Measurements from ENCODE around the gene PRSS50. TPM values are rescaled to one million over a fixed set of nuclear protein-coding genes. Genes with fewer than 3 reads are reported as not detected.

PRSS50 gene
- polyA plus RNA-seq, 3 donors = 2.9 to 4.8 (median 3.2) TPM

DNA sequence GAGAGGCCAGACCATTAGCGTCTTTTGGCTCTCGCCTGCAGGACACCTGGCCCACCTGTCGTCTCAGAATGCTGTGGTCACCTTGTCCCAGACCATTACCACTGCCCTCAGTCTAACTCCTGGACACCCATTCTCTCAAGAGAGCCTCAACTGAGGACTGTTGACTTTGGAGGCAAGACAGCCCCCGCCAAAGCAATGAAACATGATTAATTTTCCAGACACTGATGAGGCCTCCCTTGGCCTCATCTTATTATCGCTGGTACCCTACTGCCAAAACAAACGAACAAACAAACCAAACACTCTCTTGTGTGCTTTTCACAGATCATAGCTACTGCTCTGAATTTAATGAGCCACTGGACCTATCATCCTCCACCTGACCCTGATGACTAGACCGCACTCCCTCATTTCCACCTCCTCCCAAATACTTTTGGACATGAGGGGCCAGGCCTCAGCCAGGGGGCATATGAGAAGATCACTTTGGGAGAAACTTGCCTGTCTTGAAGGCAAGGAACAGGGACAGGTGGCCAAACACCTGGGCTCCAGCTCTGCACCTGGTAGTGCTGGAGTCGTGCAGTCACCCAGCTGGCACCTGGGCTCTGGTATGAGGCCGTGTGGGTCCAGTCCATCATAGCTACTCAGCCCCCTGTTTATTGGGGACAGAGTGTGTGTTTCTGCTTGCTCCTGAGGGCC, 51.8 kb downstream of the PRSS50 start:
- peak in 1 of 11 donors; percentile 33 for DNase-seq (ENCODE audit: extremely low read depth in 1 of 11, low read depth in 9 of 11, low spot score in 4 of 11)

DNA sequence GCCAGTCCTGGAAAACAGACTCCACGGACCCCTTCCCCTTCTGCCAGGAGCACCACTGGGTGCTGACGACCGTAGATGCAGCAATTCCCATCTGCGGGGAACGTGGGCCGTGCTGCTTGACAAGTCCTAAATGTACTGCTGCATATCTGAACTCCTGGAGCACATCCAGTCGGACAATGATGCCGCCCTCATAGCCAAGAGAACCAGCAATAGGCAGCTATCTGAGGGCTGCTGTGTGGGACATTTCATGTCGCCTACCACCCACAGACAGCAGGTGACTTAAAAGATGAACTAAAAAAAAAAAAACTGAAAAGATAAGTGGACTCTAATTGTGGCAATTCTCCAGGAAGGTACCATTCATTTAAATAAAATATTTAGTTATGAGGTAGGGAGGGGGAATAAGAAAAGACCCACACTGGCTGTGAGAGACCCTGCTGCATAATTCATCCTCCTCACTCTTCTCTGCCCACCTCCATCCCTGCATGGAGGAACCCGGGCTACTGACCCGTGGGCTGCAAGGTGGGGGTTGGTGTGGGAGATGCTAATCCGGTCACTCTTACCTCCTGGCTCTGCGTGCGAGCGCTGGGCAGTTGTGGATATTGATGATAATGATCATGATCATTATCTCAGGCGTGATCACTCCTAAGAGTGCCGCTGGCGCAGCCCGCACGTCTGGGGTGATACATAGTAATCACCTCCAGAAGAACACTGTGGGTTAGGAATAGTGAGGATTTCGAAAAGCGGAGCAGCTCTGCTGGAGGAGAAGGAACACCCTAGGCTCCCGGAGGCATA, 52.5 kb downstream of the PRSS50 start:
- no peak for DNase-seq (ENCODE audit: extremely low read depth in 1 of 11, low read depth in 9 of 11, low spot score in 4 of 11)

DNA sequence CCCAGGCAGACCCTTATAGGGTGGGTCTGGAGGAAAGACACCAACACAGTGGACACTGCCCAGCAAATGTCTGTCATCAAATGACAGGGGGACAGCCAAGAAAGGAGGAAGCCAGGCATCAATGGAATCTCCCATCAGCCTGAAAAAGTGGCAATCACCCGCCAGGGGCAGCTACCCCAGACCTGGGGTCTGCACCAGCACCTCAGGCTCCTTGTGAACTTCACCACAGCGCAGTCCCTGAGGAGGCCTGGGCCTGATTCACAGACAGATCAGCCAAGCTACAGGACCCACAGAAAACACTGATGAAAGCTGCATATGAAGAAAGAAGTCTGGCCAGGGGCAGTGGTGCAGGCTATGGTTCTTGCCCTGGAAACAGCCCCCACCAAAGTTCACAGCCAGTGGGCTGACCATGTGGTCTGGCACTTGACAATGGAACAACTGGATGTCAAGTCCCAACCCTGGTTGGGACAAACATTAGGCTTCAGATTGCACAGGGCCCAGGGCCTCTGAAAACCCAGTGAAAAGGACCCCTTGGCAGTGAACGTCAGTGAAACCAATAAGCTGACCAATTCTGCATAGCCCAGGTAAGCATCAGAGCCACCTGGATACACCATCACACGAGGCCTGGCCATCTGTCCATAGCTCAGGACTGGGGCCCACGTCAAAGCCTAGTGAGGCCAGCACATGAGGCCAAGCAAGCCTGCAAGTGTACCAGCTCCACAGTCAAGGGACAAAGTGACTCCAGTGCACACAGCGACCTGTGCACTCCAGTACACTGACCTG, 53.3 kb downstream of the PRSS50 start:
- no peak for DNase-seq (ENCODE audit: extremely low read depth in 1 of 11, low read depth in 9 of 11, low spot score in 4 of 11)

DNA sequence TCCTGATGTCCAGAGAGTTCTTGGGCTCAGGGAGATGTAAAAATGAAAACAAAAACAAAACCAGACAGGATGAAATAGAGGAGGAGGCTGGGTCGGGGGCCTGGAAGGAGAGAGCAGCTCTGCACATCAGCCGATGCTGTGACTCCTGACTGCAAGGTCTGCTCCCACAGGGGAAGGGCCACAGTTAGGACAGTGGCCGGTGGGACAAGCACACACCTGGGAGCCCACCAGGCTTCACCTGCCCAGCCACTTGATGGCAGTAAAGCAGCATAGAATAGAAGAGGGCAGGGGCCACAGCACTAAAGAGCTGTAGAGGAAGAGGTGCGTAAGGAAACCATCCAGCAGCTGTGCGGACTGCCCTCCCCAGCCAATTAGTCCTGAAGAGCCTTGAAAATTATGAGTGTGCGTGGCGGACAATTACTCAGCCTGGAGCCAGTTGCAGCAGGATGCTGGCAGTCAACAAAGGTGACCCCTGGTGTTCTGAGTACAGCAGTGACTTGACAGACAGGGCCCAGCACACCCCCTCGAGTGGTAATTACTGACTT, 54.0 kb downstream of the PRSS50 start:
- DNase-seq (ENCODE audit: extremely low read depth in 1 of 11, low read depth in 9 of 11, low spot score in 4 of 11) = peak in 5 of 11 donors; percentile 25 to 43 (median 34)

DNA sequence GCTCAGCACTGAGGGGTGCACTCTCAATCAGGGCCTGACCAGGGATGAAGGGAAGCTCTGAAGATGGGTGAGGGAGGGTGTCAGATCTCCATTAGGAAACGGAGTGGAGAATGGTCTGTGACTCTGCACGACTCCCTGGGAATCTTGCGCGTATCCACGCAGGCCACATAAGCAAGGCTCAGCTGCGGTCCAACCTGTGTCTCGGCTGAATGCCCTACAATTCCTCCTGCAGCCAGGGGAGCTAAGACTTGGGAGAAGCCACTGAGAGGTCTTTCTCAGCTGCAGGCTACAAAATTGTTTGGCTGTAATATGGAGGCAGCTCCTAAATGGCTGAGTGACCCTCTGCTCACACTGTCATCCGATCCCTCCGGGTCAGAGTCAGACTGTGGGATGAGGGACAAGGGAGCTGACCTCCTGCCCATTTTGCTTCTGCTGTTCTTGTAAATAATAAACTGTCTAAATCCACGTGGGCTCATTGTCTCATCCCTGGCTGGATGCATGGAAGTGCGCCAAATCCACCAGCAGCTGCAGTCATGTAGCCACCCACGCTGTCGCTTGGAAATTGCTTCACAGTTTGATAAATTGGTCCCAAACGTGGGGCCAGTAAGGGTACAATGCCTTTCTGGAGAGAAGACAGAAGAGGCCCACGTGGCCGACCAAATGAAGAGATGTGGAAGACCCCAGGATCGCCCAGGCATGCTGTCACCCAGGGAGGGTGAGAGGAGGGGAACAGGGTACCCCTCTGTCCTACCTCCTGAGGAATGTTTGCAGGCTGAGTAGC, 54.7 kb downstream of the PRSS50 start:
- peak; percentile 35 to 76 (median 59) for DNase-seq (ENCODE audit: extremely low read depth in 1 of 11, low read depth in 9 of 11, low spot score in 4 of 11)

Other genes with a start within 250 kb of the PRSS50 start
- not detected for gene RTP3, start 219.9 kb downstream of the PRSS50 start, polyA plus RNA-seq (ENCODE audit: insufficient read length in 3 of 3)
- 1 to 10 TPM; 1.7 to 2.4 (median 2.1) TPM for gene LRRC2, start 151.6 kb downstream of the PRSS50 start, polyA plus RNA-seq (ENCODE audit: insufficient read length in 3 of 3)
- under 1 TPM; 0.06 to 0.17 (median 0.14) TPM for gene FAM240A, start 105.3 kb downstream of the PRSS50 start, polyA plus RNA-seq (ENCODE audit: insufficient read length in 3 of 3)
- 10 to 100 TPM; 11.9 to 22.4 (median 12.1) TPM for gene ALS2CL, start 24.2 kb downstream of the PRSS50 start, polyA plus RNA-seq (ENCODE audit: insufficient read length in 3 of 3)
- 1 to 10 TPM in 1 of 3 donors, under 1 TPM in 2; 0.70 to 1.0 (median 0.84) TPM for gene TMIE, start 16.5 kb downstream of the PRSS50 start, polyA plus RNA-seq (ENCODE audit: insufficient read length in 3 of 3)
- 10 to 100 TPM; 22.2 to 25.7 (median 22.5) TPM for gene MYL3, start 145.6 kb upstream of the PRSS50 start, polyA plus RNA-seq (ENCODE audit: insufficient read length in 3 of 3)
- 100 to 1,000 TPM; 172 to 279 (median 227) TPM for gene PTH1R, start 159.9 kb upstream of the PRSS50 start, polyA plus RNA-seq (ENCODE audit: insufficient read length in 3 of 3)